Posterior cingulate gyrus (tissue), 11 donors: ENCODE measurements around the gene VPS37C.

Experiments
- DNase-seq, 10 donors: peaks; one replicate each; pipeline versions ENCODE4 v3.0.0 to v3.0.0-alpha.2; 2020 to 2021; ENCODE audit warnings: mixed read lengths in 3 of 10
- intact Hi-C: fragments of 100-400 bp; cut with DNase I; formaldehyde crosslinking; loops from one replicate; pipeline ENCODE4 v1.15.1; 2023

Gene VPS37C

GRCh38 chr11:61121917-61122316, 39.3 kb downstream of the VPS37C start:
- DNase-seq, result no peak
- intact Hi-C loops, result no loop called here

DNA sequence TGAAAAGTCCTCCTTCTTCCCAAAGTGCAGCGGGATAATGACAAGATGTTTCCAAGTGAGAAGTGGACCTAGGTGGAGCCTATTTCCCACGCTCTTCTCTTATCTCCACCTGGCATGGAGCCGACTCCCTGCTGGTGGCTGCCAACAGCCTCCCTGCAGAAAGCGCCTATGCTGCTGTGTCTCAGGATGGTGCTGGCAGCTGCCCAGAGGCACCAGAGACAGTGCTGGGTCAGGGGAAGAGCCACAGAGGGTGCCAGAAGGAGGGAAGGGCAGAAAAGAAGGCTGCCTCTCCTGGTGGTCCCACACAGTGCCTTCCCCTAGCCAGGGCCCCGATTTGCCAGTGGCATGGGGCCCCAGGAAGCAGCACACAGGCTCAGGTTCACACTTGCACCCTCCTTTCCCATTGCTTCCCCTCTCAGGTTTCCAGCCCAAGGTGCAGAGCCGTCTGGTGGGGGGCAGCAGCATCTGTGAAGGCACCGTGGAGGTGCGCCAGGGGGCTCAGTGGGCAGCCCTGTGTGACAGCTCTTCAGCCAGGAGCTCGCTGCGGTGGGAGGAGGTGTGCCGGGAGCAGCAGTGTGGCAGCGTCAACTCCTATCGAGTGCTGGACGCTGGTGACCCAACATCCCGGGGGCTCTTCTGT, 39.9 kb downstream of the VPS37C start:
- intact Hi-C loops, result no loop called here

DNA sequence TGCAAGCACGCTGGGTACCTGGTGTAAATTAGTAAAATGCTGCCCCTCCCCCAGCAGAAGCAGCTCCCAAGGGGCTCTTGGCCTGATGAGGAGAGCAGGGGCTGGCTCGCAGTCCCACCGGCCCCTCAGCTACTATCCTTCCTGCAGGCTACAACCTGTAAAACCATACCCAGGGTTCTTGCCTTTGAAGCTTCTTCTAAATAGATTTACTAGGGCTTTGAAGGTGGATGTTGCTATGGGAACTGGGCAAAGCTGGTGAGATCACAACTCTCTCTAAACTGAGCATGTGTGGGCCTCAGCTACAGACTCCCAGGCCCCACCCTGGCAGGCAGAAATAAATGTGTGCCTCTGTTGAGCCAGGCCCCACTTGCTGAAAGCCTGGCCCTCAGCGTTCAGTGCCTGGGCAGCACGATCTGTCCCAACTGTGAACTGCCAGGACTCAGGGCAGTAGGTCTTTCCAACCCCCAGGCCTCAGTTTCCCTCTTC, 40.5 kb downstream of the VPS37C start:
- peak in 9 of 10 donors; percentile 22 to 93 (median 52) for DNase-seq
- intact Hi-C loops, result no loop called here

More for the DNA sequence above, 39.9 kb downstream of the VPS37C start:
- peak in 7 of 10 donors; percentile 37 to 89 (median 58) for DNase-seq

GRCh38 chr11:61120099-61120705, 41.0 kb downstream of the VPS37C start:
- intact Hi-C loops, result no loop called here
- peak in 3 of 10 donors; percentile 42 to 84 (median 76) for DNase-seq

DNA sequence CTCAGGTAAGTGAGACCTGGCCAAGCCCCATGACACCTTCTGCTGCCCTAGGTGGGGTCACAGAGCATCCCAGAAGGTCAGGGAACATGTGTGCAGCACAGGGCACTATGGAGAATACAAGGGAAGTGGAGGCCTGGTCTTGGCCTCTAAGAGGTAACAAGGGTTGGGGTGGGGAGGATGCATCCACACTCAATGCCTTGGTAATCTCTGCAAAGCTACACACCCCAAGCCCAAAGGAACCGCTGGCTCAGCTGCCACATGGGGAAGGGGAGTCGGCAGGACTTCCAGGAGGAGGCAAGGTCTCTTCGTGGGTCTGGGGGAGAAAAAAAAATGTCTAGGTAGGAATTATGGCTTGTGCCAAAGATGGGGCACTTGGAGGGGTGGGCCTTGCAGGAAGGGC, 41.7 kb downstream of the VPS37C start:
- intact Hi-C loops, result no loop called here
- DNase-seq, result peak in 3 of 10 donors; percentile 12 to 55 (median 50)

DNA sequence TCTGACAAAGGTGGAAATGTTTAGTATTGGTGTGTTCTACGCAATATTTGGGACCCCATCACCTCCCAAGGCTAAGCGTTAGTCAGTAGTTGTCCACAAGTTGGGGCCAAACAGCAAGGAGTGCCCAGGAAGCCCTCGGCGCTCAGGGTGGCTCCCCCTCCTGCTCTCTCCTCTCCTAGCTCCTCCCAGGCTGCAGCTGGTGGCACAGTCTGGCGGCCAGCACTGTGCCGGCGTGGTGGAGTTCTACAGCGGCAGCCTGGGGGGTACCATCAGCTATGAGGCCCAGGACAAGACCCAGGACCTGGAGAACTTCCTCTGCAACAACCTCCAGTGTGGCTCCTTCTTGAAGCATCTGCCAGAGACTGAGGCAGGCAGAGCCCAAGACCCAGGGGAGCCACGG, 42.2 kb downstream of the VPS37C start:
- peak in 2 of 10 donors; percentile 64 to 86 for DNase-seq
- intact Hi-C loops, result no loop called here

GRCh38 chr11:61118406-61118805, 42.8 kb downstream of the VPS37C start:
- peak in 2 of 10 donors; percentile 31 to 75 for DNase-seq
- intact Hi-C loops, result no loop called here

DNA sequence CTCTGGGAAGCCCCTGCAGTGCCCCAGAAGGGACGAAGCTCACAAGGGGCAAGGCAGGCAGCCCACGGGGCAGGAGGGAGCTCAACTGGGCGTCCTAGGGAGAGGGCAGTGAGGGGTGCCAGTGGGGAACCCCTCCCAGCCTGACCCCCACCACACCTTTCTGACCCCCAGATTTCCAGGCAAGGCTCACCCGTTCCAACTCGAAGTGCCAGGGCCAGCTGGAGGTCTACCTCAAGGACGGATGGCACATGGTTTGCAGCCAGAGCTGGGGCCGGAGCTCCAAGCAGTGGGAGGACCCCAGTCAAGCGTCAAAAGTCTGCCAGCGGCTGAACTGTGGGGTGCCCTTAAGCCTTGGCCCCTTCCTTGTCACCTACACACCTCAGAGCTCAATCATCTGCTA, 43.2 kb downstream of the VPS37C start:
- intact Hi-C loops, result no loop called here
- peak in 3 of 10 donors; percentile 37 to 77 (median 75) for DNase-seq

- intact Hi-C loops, result no loop called here
- no peak for DNase-seq
These were observed 44.1 kb downstream of the VPS37C start for GRCh38 chr11:61117168-61117520.

GRCh38 chr11:61116426-61117167, 44.6 kb downstream of the VPS37C start:
- intact Hi-C loops, result no loop called here
- peak in 3 of 10 donors; percentile 2 to 15 (median 6) for DNase-seq

DNA sequence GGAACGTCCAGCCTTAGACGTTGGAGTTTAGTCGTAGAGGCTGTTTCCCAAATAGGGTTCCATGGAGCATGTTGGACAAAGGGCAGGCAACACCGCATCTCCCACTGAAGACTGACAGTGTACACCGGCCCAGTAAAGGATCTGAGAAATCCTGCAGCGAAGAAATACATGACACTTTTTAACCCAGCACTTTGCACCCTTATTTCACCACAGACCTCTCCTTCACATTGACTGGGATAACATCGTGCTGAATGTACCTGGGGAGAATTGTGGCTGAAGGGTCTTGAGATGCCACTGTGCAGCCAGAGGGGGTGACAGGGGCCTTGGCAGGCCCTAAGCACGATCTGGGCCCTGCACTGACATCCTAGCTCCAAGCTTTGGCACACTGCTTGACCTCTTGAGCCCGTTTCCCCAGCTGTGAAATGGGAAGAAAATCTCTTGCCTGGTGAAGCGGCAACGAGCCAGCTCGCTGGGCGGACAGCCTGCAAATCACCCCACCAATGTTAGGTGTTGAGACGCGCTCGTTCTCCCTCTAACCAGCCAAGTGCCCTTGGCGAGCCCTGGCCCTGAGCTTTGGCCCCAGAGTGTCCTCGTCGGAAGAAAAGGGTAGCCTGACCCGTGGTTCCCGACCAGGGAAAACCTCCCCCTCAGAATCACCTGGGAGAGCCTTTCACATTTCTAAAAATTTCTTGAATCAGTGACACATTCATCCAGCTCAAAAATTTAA, 45.6 kb downstream of the VPS37C start:
- intact Hi-C loops, result no loop called here
- peak in 3 of 10 donors; percentile 59 to 79 (median 60) for DNase-seq

DNA sequence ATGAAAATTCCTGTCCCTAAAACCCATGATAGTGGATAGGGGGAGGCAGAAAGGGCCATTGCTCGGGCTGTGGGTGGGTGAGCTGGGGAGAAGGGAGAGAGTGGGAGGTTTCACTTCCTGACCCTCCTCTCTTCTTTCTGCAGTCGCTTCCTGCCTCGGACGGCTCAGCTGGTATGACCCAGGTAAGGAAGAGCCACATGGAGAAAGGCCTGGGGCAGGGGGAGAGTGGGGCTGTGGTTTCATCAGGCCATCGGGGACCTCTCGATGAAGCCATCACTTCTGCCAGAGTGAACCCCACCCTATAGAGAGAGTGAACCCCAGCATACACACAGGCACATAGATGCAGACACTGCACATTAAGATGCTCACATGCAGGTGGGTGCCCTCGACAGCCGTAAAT, 46.3 kb downstream of the VPS37C start:
- intact Hi-C loops, result no loop called here
- DNase-seq, result peak in 3 of 10 donors; percentile 50 to 51 (median 50)

DNA sequence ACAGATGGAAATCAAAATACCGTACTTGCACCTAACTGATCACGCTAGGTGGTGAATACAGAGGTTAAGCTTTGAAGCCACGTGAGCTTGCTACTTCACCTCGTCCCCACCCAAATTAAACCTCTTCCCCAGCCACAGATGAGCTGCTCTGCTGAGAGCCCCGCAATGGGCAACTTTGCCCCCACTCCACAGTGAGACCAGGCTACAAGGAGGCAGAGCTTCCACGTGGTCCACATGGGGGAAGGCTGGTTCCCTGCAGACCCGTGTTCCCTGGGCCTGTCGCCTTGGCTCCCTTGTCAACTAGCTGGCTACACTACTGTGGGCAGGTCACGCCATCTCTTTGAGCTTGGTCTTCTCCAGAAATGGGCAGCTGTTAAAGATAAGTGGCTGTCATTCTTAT, 48.0 kb downstream of the VPS37C start:
- intact Hi-C loops, result no loop called here
- DNase-seq, result peak in 3 of 10 donors; percentile 23 to 78 (median 72)

DNA sequence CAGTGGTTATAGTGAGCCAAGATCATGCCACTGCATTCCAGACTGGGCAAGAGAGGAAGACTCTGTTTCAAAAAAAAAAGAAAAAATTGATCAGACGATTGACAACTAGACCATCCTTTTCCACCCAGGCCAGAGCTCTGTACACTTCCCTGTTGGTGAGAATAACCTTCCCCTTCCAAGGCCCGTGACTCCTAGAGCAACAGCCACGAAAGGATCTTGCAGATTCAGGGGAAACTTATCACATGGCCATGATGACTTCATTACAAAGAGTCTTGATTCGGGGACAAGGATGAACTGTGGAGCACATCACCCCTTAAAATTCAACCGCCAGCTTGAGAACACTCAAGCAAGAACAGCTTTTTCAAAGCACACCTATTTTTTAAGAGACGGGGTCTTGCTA, 48.7 kb downstream of the VPS37C start:
- intact Hi-C loops, result no loop called here
- DNase-seq, result peak in 2 of 10 donors; percentile 2 to 26

- peak in 3 of 10 donors; percentile 6 to 56 (median 16) for DNase-seq
- intact Hi-C loops, result no loop called here
These were observed 49.3 kb downstream of the VPS37C start for GRCh38 chr11:61111786-61112517.

GRCh38 chr11:61111050-61111435, 50.2 kb downstream of the VPS37C start:
- DNase-seq, result peak in 2 of 10 donors; percentile 18 to 53
- intact Hi-C loops, result no loop called here

GRCh38 chr11:61110255-61111049, 50.8 kb downstream of the VPS37C start:
- peak in 3 of 10 donors; percentile 22 to 40 (median 26) for DNase-seq

GRCh38 chr11:61109671-61110070, 51.6 kb downstream of the VPS37C start:
- peak in 3 of 10 donors; percentile 46 to 54 (median 48) for DNase-seq
- intact Hi-C loops, result no loop called here

More at GRCh38 chr11:61110255-61111049, 50.8 kb downstream of the VPS37C start:
- intact Hi-C loops, result no loop called here
